Body of pancreas (tissue), 4 donors: ENCODE data around the gene MAPK6.
"Not testable (repeated sequence)": the region's sequence is repeated elsewhere in the genome, so short reads cannot be mapped to it uniquely, and the experiment has no call there.

ENCODE experiments used
- CTCF ChIP-seq, 7 experiments: fragments of 450-650 bp in 4 of 7; fragments of 200-600 bp in 3 of 7; sonication (generic) in 3 of 7; IDR thresholded peaks; one replicate each; pipeline ENCODE4 v1.5.1; 2016 to 2019; ENCODE audit warnings: antibody characterized with exemption in 7 of 7
- POLR2A ChIP-seq, 3 donors: fragments of 450-650 bp; IDR thresholded peaks; one replicate each; pipeline ENCODE4 v1.6.1; 2016; ENCODE audit warnings: antibody characterized with exemption in 3 of 3, mild to moderate bottlenecking in 2 of 3

- TF ChIP-seq POLR2A, CTCF (IDR thresholded peaks at IDR 0.05): not testable (repeated sequence)
Observed at GRCh38 chr15:52096536-52096935, 77.5 kb downstream of the MAPK6 start.
